Peyer's patch (tissue), 4 donors: ENCODE measurements around the gene ABCC8. TPM values are rescaled to one million over a fixed set of nuclear protein-coding genes. Genes with fewer than 3 reads are reported as not detected.

Experiments
- DNase-seq, 3 donors: peaks; one replicate each; pipeline ENCODE4 v3.0.0-alpha.2; 2017 to 2019
- H3K27ac ChIP-seq, 4 donors: fragments of 200-600 bp; sonication (generic); one replicate each; pipeline ENCODE4 v1.5.1; 2016 to 2019
- H3K27me3 ChIP-seq, 2 donors: fragments of 200-600 bp; sonication (generic); one replicate each; pipeline ENCODE4 v1.5.1; 2019
- H3K36me3 ChIP-seq, 3 donors: fragments of 200-600 bp; sonication (generic); one replicate each; pipeline ENCODE4 v1.5.1; 2016 to 2019
- H3K4me1 ChIP-seq, 4 donors: fragments of 200-600 bp; sonication (generic); one replicate each; pipeline ENCODE4 v1.5.1; 2016 to 2019
- H3K4me3 ChIP-seq, 4 donors: fragments of 200-600 bp; sonication (generic); 1 replicate in 3 of 4; 2 replicates in 1 of 4; pipeline ENCODE4 v1.5.1; 2016 to 2019; ENCODE audit warnings: mild to moderate bottlenecking in 1 of 4
- H3K9me3 ChIP-seq, 4 donors: fragments of 200-600 bp; sonication (generic); one replicate each; pipeline ENCODE4 v1.5.1; 2016 to 2019; ENCODE audit warnings: mild to moderate bottlenecking in 1 of 4
- POLR2A ChIP-seq, 2 donors: fragments of 450-650 bp; IDR thresholded peaks; one replicate each; pipeline ENCODE4 v1.5.1; 2017; ENCODE audit warnings: antibody characterized with exemption in 2 of 2, mild to moderate bottlenecking in 2 of 2, moderate library complexity in 2 of 2
- total RNA-seq, 4 donors: library from RNA; depleted of rRNA; stranded (reverse); fragments of >200 nt; gene quantifications; one replicate each; pipeline ENCODE4 v1.1.0, GENCODE V29; 2016
- TF ChIP-seq, protein P1 (sequence below), 6 experiments: fragments of 450-650 bp in 4 of 6; fragments of 200-600 bp in 2 of 6; sonication (generic) in 1 of 6; IDR thresholded peaks; one replicate each; pipeline ENCODE4 v1.5.1; 2017 to 2019; ENCODE audit warnings: antibody characterized with exemption in 6 of 6, mild to moderate bottlenecking in 3 of 6, moderate library complexity in 1 of 6

ABCC8 gene
- total RNA-seq, 4 donors from 2014 or later, result 7.4 to 301 (median 19.2) TPM

DNA sequence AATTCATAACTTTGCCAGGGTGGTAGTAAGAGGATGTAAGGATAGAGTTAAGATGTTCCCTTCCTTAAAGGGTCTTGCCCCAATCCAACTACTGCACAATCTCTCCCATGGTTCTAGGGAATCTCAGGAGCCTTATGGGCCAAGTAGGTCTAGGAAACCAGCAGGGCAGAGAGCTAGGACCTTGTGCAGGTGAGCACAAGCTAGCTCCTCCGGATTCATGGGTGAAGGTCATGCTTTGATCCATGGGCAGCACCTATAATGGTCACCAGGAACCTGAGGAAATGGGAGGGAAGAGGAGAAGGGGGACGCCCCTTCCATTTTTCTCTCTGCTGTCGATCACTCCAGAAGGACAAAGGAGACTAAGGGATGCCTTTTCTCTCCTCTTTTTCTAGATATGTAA is 105.0 kb downstream of the ABCC8 start:
- H3K27me3 ChIP-seq, result no peaks in the 10 kb centered on the region
- H3K27ac ChIP-seq, result no peak overlapping the region
- no peak for DNase-seq
- no peak overlapping the region for H3K4me3 ChIP-seq
- peaks cover 0 to 98% (median 10%) of the 10 kb centered on the region in 3 donors for H3K36me3 ChIP-seq
- H3K9me3 ChIP-seq, result peaks cover 0 to 44% (median 17%) of the 10 kb centered on the region in 4 donors
- TF ChIP-seq, protein P1, sequence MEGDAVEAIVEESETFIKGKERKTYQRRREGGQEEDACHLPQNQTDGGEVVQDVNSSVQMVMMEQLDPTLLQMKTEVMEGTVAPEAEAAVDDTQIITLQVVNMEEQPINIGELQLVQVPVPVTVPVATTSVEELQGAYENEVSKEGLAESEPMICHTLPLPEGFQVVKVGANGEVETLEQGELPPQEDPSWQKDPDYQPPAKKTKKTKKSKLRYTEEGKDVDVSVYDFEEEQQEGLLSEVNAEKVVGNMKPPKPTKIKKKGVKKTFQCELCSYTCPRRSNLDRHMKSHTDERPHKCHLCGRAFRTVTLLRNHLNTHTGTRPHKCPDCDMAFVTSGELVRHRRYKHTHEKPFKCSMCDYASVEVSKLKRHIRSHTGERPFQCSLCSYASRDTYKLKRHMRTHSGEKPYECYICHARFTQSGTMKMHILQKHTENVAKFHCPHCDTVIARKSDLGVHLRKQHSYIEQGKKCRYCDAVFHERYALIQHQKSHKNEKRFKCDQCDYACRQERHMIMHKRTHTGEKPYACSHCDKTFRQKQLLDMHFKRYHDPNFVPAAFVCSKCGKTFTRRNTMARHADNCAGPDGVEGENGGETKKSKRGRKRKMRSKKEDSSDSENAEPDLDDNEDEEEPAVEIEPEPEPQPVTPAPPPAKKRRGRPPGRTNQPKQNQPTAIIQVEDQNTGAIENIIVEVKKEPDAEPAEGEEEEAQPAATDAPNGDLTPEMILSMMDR (IDR thresholded peaks at IDR 0.05), result no peak
- no peak for TF ChIP-seq POLR2A (IDR thresholded peaks at IDR 0.05)
- no peaks in the 10 kb centered on the region for H3K4me1 ChIP-seq

- no peak for DNase-seq
- TF ChIP-seq, protein P1 (IDR thresholded peaks at IDR 0.05), result no peak
- TF ChIP-seq POLR2A (IDR thresholded peaks at IDR 0.05), result no peak
- no peak overlapping the region for H3K27ac ChIP-seq
- no peaks in the 10 kb centered on the region for H3K27me3 ChIP-seq
- H3K36me3 ChIP-seq, result peaks cover 0 to 90% (median 10%) of the 10 kb centered on the region in 3 donors
- no peaks in the 10 kb centered on the region for H3K4me1 ChIP-seq
- peaks cover 0 to 44% (median 17%) of the 10 kb centered on the region in 4 donors for H3K9me3 ChIP-seq
- H3K4me3 ChIP-seq, result no peak overlapping the region
Measured at GRCh38 chr11:17369684-17370243, 106.9 kb downstream of the ABCC8 start.

DNA sequence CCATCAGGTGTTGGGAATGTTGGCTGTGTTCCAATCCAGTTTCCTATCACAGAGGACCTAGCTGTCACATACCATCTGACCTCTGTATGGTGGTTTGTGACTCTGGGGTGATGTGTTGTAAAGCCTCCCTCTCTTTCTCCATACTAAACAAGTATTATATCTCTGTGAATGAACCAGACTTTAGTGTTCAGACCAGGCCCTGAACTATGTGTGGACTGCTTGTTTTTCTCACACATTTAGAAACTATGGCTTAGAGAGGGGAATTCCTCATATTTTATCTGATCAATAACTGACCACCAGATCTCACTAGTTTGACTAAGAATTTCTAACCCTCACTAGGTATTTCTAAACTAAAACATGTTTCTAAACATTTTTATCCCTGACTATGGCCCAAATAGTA is 107.6 kb downstream of the ABCC8 start:
- H3K4me3 ChIP-seq, result no peak overlapping the region
- TF ChIP-seq POLR2A (IDR thresholded peaks at IDR 0.05), result no peak
- no peak for DNase-seq
- H3K27me3 ChIP-seq, result no peaks in the 10 kb centered on the region
- H3K4me1 ChIP-seq, result no peaks in the 10 kb centered on the region
- peaks cover 0 to 83% (median 10%) of the 10 kb centered on the region in 3 donors for H3K36me3 ChIP-seq
- H3K9me3 ChIP-seq, result peaks cover 0 to 40% (median 17%) of the 10 kb centered on the region in 4 donors
- H3K27ac ChIP-seq, result no peak overlapping the region

DNA sequence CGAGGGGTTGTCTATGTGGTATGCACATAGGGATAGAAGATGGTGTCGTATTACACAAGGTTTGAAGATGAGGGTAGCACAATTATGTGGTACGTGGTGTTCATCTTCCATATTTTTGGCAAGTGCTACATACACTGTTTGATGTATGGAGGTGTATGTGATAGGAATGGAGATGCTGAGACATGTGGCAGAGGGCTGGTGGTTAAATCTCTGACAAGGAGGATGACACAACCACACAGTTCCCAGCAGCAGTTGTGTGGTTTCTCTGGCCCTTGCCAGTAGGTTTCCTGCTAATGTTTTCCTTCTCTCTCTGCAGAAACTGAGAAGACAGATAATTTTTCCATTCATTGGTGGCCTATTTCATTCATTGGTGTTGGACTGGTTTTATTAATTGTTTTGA is 108.1 kb downstream of the ABCC8 start:
- Histone ChIP-seq H3K27me3 (no peaks in the 10 kb centered on the region), H3K9me3 (peaks cover 0 to 40% (median 17%) of the 10 kb centered on the region in 4 donors), H3K36me3 (peaks cover 0 to 79% (median 10%) of the 10 kb centered on the region in 3 donors), H3K4me3 (no peak overlapping the region), H3K27ac (no peak overlapping the region), H3K4me1 (no peaks in the 10 kb centered on the region)
- no peak for TF ChIP-seq POLR2A (IDR thresholded peaks at IDR 0.05)
- TF ChIP-seq, protein P1 (IDR thresholded peaks at IDR 0.05), result no peak
- no peak for DNase-seq

DNA sequence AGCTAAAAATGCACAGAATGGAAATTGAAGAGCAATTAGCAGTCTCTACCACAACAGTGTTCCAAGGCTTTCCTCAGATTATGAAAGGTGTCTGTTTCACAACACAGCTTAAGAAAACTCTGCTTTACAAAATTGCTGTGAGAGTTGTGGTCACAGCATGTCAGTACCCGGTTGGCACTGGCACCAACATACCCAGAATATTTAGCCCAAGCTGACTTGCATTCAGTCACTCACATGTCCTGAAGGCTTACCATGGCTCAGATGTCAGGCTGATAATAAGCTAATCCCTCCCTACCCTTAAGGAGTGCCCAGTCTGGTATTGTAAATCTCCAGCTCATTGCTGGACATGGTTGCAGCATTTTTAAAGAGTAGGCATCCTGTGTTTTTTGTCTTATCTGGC is 110.2 kb downstream of the ABCC8 start:
- Histone ChIP-seq H3K4me1 (no peaks in the 10 kb centered on the region), H3K27ac (no peak overlapping the region), H3K36me3 (peaks cover 0 to 58% (median 3%) of the 10 kb centered on the region in 3 donors), H3K27me3 (no peaks in the 10 kb centered on the region), H3K4me3 (no peak overlapping the region), H3K9me3 (peaks cover 0 to 27% (median 8%) of the 10 kb centered on the region in 4 donors)
- TF ChIP-seq, protein P1 (IDR thresholded peaks at IDR 0.05), result no peak
- no peak for TF ChIP-seq POLR2A (IDR thresholded peaks at IDR 0.05)
- no peak for DNase-seq

- H3K9me3 ChIP-seq, result no peaks in the 10 kb centered on the region
- peaks cover 0 to 10% (median 6%) of the 10 kb centered on the region in 4 donors for H3K4me1 ChIP-seq
- H3K27ac ChIP-seq, result no peak overlapping the region
- TF ChIP-seq POLR2A (IDR thresholded peaks at IDR 0.05), result no peak
- TF ChIP-seq, protein P1 (IDR thresholded peaks at IDR 0.05), result peak in 5 of 6 experiments; percentile 64 to 76 (median 68)
- DNase-seq, result peak in 2 of 3 donors; percentile 65 to 87
- H3K27me3 ChIP-seq, result no peaks in the 10 kb centered on the region
- H3K4me3 ChIP-seq, result no peak overlapping the region
- no peaks in the 10 kb centered on the region for H3K36me3 ChIP-seq
Measured at GRCh38 chr11:17354601-17354991, 122.0 kb downstream of the ABCC8 start.
